C4-2B (cell line): ENCODE results near the gene KRTAP9-8.
"Not testable (repeated sequence)": the region's sequence is repeated elsewhere in the genome, so short reads cannot be mapped to it uniquely, and the experiment has no call there.

ENCODE experiments used
- H3K27ac ChIP-seq: fragments of 450-650 bp; 2 replicates; pipeline ENCODE4 v1.5.1; 2017
- CTCF ChIP-seq: fragments of 450-650 bp; conservative IDR thresholded peaks from 2 replicates; pipeline ENCODE4 v1.5.1; 2017; ENCODE audit warnings: mild to moderate bottlenecking
- ZFX ChIP-seq: fragments of 450-650 bp; IDR thresholded peaks from 2 replicates; pipeline ENCODE4 v1.6.1; 2017

Gene KRTAP9-8

GRCh38 chr17:41237949-41238437, at the start of gene KRTAP9-8:
Gene KRTAP9-8, plus strand, starts transcription at chr17:41237999. Its CDS starts 53 bp downstream, at chr17:41238052.
- H3K27ac ChIP-seq, result not testable (repeated sequence)

- H3K27ac ChIP-seq, result not testable (repeated sequence)
Measured at GRCh38 chr17:41189837-41190318, 47.9 kb upstream of the KRTAP9-8 start, which contains the start of gene KRTAP9-1. Gene KRTAP9-1, plus strand, starts transcription at chr17:41189887. Its CDS starts 0 bp downstream, at chr17:41189887.

DNA sequence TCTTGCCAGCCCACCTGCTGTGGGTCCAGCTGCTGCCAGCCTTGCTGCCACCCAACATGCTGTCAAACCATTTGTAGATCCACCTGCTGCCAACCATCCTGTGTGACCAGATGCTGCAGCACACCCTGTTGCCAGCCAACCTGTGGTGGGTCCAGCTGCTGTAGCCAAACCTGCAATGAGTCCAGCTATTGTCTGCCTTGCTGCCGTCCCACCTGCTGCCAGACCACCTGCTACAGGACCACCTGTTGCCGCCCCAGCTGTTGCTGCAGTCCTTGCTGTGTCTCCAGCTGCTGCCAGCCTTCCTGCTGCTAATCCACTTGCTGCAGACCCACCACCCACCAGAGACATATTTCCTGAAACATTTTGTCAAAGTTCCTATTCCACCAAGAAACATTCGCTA, 47.5 kb upstream of the KRTAP9-8 start:
- H3K27ac ChIP-seq, result no peak overlapping the region
- TF ChIP-seq ZFX (no peak), CTCF (no peak)

DNA sequence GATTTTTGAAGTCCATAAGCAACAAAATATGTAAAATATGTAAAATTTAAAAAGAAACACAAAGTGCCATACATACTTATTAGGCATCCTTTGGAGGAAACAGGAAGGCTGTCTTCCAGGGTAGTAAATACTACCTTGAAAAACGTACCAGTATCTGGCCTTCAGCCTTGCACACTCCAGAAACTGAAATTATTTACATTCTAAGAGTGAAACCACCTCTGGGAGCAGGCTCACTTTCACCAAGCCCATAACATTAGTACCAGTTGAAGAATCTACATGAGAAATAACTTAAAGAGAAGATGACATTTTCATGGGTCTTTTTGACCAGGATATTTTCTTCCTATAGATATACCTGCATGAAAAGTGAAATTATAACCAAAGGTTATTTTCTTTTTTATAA, 41.7 kb upstream of the KRTAP9-8 start:
- H3K27ac ChIP-seq, result no peak overlapping the region
- TF ChIP-seq ZFX, result no peak
- no peak for TF ChIP-seq CTCF

- no peak for TF ChIP-seq CTCF
- no peak for TF ChIP-seq ZFX
- no peak overlapping the region for H3K27ac ChIP-seq
Measured at GRCh38 chr17:41199421-41200078, 38.2 kb upstream of the KRTAP9-8 start.

GRCh38 chr17:41211845-41212466, 25.8 kb upstream of the KRTAP9-8 start:
- H3K27ac ChIP-seq, result no peak overlapping the region; the same call in 1 of the 2 replicates
- no peak for TF ChIP-seq ZFX
- TF ChIP-seq CTCF, result no peak

- no peak for TF ChIP-seq CTCF
- no peak for TF ChIP-seq ZFX
- peak overlapping the region; percentile 24; the same call in 1 of the 2 replicates for H3K27ac ChIP-seq
Measured at GRCh38 chr17:41212524-41213169, 25.2 kb upstream of the KRTAP9-8 start.

GRCh38 chr17:41215681-41216080, 22.1 kb upstream of the KRTAP9-8 start:
- no peak overlapping the region for H3K27ac ChIP-seq
- no peak for TF ChIP-seq CTCF
- TF ChIP-seq ZFX, result no peak
